SH-SY5Y (cell line): Measurements from ENCODE around the gene MCRIP2.

Experiments
- GATA2 ChIP-seq: IDR thresholded peaks from 2 replicates; pipeline ENCODE4 v1.6.1; 2011; ENCODE audit warnings: mild to moderate bottlenecking, low read depth, low read length
- GATA3 ChIP-seq: IDR thresholded peaks from 2 replicates; pipeline ENCODE4 v1.6.1; 2011; ENCODE audit warnings: low read depth, mild to moderate bottlenecking, low read length, moderate library complexity

GRCh38 chr16:632486-633335 is 8.9 kb upstream of the MCRIP2 start:
- TF ChIP-seq GATA3: no peak
- TF ChIP-seq GATA2: no peak
